Stimulated activated CD4-positive, alpha-beta T cell treated with anti-CD3 and anti-CD28 coated beads, Interleukin-12 subunit alpha, Interleukin-12 subunit beta, amount 100 ng/mL, for 24 hours (primary cell): ENCODE results near the gene DZIP1.

ENCODE experiments used
- DNase-seq, 2 experiments: peaks; one replicate each; pipeline ENCODE4 v3.0.0-alpha.2; 2020; ENCODE audit warnings: low read depth in 2 of 2

Gene DZIP1

DNA sequence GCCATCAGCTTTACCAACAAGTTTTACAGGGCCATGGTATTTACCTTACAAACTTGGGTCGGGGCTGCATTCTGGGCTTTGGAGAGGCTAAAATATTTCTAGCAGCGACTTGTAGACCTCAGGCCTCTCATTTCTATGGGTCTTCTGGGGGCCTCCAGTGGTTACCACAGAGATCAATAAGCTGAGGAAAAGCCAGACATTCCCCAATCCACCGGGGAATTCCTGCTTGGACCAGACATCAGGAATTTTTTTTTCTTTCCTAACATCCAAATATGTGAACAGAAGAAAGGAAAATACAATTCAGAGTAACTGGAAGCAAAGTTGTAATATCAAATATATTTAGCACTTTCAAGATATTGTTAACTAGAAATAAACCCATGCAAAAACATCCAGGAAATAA, 1.5 kb downstream of the DZIP1 start:
- no peak for DNase-seq

DNA sequence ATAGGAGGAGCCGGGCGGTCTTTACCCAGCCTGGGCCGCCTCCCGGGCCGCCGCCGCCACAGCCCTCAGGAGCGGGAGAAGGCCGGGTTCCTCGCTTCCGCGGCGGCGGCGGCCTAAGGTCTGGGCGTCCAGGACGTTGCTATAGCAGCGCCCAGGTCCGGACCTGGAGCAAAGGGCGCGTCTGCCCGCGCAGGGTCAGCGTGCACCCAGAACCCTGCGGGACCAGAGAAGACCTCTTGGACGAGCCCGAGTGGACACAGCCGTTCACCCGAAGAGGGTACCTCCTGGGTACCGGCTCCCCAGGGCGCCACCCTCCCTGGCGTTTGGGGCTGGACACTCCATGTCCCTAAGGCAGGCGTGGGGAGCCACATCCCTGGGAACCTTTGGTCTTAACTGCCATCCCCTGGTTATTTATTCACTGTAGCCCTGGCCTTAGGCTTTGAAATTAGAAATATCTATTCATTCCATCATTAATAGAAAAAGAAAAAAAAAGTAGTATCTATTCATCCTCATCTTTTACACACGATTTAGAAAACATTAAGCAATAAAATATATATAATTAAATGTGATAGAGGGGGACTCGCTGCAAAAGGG, 2.4 kb downstream of the DZIP1 start:
- no peak for DNase-seq

DNA sequence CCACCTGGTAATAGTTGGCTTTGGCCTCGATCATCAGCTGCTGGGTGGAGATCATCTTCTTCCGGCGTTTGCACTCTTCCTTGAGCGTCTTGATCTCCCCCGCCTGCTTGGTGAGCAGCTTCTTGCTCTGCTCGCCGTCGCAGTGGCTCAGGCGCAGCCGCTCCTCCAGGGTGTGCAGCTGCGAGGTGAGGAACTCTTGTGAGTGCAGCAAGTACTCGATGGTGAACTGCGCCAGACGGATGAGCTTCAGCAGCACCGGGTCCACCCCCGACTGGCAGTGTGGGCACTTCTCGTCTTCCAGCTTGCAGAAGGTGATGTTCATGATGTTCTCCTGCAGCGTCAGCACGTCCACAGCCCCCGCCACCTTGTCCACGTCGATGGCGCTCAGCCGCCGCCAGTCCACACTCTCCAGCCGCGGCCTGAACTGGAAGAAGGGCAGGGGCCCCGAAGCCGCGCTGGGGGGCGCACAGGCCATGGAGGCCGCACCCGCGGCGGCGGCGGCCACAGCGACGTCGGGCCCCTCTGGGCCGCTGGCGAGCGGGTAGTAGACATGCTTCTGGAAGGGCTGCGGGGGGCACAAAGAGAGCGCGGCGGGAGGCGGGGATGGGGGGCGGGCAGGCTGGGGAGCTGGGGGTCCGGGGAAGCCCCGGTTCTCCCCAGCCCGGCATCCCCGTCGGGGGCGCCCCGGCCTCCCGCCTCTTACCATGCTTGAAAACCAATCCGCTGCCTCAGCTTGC, 3.0 kb downstream of the DZIP1 start:
- DNase-seq: no peak

DNA sequence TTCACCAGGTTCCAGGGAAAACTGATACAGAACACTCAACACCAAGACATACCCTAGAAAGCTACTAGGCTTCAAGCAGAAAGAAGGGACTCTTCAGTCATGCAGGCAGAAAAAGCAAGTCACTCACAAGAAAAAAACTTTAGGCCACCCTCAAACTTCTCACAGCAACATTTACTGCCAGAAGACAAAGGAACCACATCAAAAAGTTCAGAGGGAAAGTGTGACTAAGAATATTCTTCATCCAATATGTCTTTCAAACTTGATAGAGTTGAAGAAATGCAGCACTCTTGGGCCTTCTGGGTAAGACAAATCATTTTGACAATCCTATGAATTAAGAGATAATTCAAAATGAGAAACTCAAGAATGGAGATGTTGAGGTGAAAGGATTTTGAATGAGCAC, 7.7 kb downstream of the DZIP1 start:
- no peak for DNase-seq

DNA sequence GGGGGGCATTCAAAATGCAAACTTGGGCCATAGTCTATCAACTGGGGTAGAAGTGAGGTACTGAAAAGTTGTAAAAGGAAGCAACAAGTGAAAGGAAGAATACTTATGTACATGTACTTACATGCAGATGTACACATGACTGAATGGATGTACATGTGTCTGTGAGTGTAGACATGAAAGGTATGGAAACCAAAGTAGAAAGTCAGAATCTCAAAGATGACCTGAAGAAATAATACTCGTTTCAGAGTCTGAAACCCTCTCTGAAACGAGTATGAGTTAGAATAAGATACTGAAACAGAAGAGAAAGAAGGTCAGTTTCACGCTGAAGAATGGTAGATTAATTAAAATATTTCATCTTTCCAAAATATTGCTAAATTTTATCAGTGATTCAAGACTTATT, 13.9 kb downstream of the DZIP1 start:
- no peak for DNase-seq

DNA sequence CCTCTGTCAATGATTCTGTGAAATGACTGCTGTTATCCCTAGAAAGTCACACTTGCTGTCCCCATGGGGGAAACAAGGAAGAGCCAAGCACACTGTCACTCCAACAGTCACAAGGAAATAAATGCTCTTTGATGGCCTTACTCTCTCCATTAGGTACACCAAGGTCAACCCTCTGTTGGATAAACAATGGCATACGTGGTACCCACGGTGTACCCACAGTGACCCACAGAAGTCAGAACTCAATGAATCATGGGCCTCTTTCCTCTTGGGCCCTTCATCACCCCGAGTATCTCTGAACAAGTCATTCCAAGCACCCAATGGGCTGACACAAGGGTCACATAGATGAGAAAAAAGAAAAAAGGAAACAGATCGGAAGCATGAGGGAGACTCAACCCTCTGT, 15.4 kb downstream of the DZIP1 start:
- no peak for DNase-seq

DNA sequence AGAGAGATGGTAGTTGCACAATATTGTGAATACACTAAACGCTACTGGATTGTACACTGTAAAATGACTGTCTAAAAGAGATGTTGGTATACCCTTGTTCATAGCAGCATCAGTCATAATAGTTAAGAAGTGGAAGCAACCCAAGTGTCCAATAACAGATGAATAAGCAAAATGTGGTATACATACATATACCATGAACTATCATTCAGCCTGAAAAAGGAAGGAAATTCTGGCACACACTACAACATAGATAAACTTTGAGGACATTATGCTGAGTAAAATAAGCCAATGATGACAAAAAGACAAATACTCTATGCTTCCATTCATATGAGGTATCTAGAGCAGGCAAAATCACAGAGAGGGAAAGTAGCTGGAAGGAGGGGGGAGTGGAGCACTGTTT, 16.0 kb downstream of the DZIP1 start:
- DNase-seq: no peak

DNA sequence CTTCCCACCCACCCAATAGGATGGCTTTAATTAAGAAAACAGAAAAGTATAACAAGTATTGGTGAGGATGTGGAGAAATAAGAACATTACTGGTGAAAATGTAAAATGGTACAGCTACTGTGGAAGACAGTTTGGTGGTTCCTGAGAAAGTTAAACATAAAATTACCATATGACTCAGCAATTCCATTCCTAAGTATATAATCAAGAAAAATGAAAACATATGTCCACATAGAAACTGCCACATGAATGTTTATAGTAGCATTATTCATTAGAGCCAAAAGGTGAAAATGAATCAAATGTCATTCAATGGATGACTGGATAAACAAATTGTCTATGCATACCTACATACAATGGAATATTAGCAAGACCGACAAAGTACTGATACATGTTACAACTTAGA, 16.9 kb downstream of the DZIP1 start:
- DNase-seq: no peak

DNA sequence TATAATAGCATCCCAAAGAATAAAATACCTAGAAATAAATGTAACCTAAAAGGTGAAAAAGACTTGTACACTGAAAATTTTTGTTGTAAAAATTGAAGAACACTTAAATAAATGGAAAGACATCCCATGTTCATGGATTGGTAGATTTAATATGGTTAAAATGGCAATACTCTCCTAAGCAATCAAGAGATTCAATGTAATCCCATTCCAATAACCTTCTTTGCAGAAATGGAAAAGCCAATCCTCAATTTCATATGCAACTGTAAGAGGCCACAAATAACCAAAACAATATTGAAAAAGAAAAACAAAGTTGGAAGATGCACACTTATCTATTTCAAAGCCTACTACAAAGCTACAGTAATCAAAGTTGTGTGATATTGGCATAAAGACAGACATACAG, 17.7 kb downstream of the DZIP1 start:
- DNase-seq: no peak

DNA sequence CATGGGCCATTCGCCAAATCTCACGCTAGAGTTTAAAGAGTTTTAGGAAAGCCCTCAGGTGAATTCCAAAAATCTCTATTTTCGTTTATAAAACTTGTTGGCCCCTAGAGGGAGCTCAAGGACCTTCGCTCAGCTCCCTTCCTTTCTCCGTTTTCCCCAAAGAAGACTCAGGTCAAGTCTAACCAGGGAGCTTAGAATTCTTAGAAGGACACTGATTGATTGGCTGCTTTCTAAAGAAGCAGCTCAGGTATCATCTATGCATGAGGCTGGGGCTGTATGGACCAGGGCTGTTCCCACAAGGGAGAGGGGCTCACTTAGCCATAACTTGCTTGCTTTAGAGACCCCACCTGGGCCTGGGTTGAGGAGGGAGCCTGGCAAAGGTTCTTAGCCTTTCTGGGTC, 20.5 kb downstream of the DZIP1 start:
- no peak for DNase-seq

DNA sequence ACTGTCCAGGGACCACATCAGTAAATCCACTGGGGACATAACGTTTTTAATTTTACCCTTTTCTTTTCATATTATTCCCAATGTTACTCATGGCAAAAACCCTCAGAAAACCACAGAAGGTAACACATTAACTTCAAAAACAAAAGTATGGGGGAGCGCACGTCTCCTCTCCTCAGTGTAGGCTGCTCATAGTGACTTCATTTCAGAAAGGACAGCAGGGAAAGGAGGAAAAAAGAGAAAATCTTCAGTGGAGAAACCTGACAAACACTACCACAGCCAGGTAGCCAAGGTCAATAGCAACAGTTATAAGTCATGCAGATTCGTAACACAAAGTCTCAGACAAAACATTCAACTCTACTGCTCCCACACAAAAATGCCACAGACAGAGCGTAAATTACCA, 21.4 kb downstream of the DZIP1 start:
- DNase-seq: no peak

DNA sequence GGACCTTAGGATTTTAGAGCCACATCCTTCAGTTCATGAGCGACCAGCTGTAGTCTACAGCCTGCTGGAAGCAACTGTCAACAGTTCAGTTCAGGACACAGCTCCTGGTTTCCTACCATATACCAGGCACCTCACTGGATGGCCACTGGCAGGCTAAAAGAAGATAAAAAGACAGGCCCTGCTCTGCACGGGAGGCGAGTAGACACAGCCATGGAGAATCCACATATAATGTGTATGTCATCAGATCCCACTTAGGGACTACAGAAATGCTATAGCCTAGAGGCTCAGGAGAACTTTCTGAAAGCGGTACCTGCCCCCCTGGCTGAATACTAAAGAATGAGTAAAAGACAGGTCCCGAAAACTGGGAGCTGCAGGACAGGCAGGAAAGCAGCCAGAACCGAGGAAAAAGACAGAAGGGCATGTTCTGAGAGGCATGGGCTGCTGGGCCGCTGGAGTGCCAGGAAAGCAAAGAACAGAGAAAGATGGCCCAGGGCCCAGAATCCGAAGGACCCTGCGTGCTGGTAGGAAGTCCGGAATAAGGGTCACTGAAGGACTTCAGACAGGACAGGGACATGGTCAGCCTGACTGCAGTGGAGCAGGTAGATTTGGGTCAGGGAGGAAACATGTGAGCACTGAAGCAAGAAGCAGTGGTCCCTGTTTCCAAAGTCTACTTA, 23.5 kb downstream of the DZIP1 start:
- no peak for DNase-seq

DNA sequence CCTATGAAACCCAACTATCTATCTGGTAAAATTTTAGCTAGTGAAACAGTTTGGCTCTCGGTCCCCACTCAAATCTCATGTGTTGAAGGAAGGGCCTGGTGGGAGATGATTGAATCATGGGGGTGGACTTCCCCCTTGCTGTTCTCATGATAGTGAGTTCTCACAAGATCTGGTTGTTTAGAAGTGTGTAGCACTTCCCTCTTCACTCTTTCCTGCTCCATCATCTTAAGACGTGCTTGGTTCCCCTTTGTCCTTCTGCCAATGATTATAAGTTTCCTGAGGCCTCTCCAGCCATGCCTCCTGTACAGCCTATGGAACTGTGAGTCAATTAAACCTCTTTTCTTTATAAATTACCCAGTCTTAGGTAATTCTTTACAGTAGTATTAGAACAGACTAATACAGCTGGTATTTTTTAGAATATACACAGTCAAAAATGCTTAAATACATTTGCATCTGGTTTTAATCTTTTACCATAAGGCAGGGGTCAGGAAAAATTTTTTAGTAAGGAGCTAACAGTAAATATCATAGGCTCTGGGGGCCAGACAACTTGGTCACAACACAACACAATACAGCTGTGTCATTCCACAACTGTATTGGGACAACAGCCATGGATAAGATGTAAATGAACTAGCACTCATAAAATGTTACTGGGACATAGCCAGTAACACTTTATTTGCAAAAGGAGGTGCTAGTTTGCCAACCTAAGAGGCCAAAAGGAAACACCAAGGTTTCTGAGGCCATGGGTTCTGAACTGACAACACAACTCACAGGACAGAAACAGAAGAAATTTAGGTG, 24.3 kb downstream of the DZIP1 start:
- DNase-seq: no peak

DNA sequence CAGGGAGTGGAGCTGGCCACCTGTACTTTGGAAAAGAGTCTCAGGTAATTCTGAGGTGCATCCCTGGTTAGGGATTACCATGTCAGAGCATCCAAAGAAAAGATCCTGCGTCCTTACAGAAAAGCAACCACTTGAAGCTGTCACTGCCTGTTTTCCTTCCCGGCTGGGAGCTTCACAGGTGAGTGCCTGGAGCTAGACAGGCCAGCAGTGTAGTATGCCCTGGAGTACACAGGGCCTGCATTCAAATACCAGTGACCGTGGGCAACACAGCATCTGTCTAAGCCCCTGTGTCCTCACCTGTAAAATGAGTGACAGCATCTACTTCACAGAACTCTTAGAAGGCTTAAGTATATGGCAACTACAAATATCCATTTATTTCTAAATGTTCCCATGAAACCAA, 29.0 kb downstream of the DZIP1 start:
- no peak for DNase-seq

DNA sequence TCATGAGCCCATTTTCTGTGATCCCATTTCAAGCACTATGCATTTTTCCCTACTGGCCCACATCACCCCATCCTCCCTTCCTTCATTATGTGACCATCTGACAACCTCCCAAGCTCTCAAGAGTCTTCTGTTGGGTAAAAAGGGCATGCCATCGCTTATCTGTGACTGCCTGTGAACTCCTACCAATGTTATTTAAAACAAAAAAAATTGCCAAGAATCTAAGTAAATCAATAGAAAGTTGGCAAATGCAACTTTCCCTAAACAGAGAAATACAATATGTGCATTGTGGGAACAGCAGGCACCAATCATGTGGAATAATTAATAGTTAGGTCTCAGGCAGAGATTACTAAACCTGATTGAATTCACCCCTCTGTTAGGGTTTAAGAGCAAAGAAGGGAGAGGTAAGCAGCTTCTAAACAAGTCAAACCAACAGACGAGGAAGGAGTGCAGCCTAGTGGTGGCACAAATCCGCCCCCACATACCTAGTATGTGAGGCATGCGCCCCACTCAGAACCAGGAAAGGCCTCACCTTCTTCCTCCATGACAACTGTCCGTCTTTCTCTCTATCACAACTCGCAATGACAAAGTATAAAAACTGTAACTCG, 29.8 kb downstream of the DZIP1 start:
- DNase-seq: no peak

DNA sequence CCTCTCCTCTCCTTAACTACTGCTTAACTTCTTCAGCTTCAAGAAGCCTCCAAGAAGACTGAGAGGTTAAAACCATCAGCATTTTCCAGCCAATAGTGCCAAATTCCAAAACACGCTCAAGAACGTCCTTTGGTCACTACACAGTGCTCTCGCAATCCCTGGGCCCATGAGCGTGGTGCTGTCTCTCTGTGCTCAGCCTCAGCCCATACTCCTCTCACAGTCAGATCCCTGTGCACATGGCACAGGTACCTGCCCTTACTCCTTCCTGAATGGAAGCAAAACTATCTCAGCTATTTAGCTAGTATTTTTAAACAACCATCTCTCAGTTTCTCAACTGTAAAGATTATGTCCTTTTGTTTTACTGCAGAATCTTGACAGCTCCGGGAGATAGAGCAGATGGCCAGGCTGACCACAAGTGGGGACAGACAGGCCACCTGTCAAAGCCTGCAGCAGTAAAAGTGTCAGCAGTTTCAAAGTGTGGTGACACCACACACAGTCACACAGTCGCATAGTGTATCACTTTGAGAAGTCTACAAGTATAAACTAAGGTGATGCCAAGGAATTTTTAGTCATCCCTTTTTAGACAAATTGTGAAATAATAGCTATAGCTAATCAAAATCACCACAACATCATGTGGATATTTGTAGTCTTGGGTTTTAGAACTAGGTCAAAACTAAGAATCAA, 35.7 kb downstream of the DZIP1 start:
- no peak for DNase-seq

DNA sequence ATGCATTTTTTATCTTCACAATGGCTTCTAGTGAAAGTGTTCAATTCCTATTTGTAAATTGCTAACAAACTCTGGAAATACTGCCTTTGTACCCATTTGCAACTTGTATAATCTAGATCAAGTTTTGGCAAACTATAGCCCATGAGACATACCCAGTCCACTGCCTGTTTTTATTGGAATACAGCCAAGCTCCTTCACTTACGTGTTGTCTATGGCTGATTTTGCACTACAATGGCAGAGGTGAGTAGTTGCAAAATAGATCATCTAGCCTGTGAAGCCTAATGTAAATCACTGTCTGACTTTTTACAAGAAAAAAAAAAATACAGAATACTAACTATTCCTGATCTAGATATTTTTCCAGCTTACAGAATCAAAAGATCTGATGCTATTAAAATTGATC, 37.1 kb downstream of the DZIP1 start:
- DNase-seq: no peak

DNA sequence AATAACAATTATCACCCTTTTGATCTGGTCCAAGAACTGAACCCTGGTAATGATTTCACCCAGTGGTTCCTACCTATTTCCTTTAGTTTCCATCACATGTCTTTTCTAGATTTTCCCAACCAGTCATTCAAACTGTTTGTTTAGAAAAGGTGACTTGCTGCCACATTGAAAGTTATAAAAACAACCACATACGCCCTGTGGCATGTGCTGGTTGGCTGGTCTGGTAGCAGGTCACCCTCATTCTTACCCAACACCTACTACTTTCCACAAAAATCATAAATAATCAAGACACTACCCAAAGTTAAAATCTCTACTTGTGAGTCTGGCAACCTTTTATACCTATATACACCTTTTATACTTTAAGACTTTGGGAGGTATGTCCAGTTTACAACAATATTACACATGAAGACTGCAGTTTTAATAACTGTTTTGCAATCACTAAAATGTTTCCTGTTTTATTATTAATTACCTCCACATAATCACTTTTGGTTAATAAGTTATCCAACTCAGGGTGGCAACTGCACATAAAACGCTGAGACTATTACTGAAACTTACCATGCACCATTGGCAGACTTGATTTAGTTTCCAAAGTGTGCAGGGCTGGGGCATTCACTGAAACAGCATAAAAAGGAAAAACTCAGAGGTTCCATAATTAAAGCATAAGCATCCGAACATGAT, 38.9 kb downstream of the DZIP1 start:
- no peak for DNase-seq

DNA sequence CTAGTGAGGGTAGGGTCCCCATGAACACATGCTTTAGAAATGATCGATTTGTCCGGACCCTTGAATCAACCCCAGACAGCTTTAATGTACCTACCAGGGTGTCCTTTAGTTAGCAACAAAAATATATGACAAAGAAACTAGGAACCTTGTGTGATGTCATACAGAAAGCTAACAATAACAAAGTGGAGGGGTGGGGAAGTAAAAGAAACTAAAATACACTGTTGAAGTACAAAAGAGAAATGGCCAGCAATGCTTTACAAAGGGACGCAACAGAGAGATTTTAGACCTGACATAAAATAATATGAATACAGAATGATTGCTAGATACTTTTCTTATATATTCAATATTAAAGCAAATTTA, 40.0 kb downstream of the DZIP1 start:
- no peak for DNase-seq

DNA sequence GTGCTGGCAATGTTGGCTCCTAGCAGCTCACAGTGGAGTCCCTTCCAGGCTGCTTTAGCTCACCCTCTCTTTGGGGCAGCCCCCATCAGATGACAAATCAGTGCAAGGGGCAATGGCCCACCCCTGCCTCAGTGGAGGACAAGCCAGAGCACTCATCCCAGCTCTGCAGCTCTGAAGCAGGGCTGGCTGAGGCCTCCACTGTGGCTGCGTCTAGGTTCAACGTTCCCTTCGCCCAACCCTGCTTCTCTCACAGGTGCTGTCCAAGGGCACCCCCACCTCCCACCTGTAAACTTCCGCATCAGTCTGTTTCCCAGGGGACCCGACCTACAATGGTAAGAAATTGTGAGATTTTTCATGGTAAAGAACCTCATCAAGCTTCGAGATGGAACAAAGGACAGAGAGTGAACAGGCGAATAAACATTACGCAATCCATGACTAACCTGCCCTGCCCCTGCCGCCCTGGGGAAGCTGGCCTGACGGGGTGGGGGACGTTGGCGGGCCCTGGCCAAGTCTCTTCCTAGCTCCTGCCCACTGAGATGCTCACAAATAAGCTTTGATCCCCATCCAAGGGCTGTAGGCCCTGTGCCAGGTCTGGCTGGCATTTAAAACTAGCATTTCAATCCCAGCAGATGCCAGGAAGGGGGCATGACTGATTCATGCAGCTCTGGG, 40.5 kb downstream of the DZIP1 start:
- no peak for DNase-seq

DNA sequence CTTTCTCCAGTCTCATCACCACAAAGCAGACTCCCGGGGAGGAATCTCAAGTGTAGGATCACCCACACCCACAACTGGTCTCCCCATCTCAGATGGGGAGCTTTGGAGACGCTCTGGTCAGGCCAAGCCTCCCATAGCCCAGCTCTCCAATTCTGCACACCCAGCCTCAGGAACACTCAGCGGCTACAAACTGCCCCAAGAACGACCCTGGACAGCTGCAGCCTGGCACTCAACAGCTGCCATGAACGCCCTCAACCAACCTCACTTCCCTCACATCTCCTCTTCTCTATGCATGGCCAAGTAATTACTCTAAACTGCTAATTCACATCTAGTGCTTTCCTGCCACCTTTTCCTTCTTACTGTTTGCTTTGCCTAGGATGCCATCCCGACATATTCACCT, 42.6 kb downstream of the DZIP1 start:
- DNase-seq: no peak
